ENCODE measurements around the gene ZNF521.

Gene ZNF521

GRCh38 chr18:25335676-25336075 lies 16.3 kb downstream of the ZNF521 start:
- no peak for DNase-seq (ENCODE audit: low read depth)

- no peak for DNase-seq (ENCODE audit: low read depth)
Observed at GRCh38 chr18:25335062-25335461, 16.9 kb downstream of the ZNF521 start.

DNA sequence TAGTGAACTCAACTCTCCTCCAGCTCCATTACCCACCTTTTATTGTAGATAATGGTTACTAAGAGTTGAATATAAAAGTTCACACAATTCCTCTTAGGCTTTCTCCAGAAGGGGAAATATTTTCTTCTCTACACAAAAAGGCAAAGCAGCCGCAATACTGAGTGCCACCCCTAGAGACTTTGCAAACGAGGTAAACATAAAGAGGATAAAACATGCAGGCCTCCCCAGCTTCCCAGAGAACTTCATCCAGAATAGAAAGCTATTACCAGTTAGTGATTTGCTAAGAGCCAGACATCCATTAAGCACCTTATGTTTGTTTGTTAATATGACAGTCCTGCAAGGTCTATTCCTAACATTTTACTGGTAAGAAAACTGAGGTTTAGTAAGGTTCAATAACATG lies 17.4 kb downstream of the ZNF521 start:
- DNase-seq (ENCODE audit: low read depth), result no peak

DNA sequence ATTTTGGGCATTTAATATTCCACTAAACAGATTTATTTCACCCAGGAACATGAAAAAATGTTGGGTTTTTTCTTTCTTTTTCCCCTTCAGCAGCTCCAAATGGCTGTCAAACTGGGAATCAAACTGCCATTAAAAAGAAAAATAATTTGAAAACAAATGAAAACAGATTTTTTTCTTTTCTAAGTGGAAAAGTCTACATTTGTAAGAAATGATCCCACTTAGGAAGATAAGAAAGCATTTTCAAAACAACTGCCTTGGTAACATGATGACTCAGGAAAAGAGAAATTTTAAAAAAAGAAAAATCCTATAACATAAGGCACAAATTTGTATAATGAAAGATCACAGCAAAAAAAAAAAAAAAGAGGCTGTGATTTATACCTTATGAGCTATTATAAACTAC lies 20.0 kb downstream of the ZNF521 start:
- no peak for DNase-seq (ENCODE audit: low read depth)

GRCh38 chr18:25329783-25330182 lies 22.2 kb downstream of the ZNF521 start:
- no peak for DNase-seq (ENCODE audit: low read depth)

DNA sequence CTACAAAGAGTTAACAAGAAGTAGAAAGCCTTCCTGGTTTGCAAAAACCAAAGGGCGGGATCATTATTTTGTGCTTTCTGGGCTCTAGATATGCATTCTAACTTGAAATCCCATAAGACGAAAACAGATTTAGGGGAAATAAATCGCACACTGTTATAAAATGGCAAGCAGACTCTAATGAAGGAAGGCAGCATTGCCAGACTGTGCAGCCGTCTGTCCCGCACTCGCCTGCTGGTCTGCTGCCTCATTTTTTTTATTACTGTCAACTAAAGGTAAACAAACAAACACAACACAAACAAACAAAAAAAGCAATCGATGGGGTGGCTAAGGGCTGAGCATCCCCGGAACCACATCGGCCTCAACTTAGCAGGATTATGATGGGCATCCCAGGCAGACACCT lies 24.4 kb downstream of the ZNF521 start:
- no peak for DNase-seq (ENCODE audit: low read depth)

DNA sequence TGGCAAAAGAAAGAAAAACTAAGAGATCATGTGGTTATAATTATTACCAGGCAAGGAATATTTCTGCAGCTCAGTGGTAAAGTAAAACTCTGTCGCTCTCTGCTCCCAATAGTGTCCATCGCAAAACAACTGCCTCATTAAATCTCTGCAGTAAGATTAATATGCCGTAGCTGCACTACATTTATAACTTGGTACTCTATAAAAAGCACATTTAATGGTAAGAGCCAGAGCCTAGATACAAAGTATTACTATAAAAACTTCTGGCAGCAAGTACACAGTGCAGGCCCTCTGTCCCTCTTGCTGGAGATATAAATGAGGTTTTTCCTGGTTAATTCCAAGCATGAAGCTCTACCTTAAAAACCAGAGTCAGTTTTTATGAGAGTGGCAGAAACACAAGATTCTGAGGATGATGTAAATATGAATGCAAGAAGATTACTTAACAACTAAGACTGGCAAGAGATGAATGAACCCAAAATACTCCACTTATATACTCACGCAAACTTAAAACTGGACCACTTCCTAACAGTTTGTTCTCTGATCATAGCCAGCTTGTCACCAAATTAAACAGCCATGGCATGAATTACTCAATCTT lies 25.5 kb downstream of the ZNF521 start:
- DNase-seq (ENCODE audit: low read depth), result no peak

DNA sequence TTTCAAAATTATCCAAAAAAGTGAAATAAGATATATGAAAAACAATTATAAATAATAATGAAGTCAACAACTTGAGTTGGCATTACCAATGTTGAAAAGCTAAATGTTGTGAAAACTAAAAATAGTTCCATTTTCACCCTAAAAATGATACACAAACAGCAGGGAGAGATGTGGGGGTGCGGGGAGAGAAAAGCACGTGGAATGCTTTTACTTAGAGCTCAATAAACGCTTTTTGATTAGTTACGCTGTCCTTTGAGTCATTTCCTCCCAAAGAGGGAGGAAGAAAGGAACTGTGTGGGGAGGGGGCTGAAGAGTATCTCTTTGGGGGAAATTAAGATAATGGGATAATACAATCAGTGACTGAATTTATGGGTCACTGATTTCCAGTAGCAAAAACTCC lies 29.2 kb downstream of the ZNF521 start:
- no peak for DNase-seq (ENCODE audit: low read depth)

DNA sequence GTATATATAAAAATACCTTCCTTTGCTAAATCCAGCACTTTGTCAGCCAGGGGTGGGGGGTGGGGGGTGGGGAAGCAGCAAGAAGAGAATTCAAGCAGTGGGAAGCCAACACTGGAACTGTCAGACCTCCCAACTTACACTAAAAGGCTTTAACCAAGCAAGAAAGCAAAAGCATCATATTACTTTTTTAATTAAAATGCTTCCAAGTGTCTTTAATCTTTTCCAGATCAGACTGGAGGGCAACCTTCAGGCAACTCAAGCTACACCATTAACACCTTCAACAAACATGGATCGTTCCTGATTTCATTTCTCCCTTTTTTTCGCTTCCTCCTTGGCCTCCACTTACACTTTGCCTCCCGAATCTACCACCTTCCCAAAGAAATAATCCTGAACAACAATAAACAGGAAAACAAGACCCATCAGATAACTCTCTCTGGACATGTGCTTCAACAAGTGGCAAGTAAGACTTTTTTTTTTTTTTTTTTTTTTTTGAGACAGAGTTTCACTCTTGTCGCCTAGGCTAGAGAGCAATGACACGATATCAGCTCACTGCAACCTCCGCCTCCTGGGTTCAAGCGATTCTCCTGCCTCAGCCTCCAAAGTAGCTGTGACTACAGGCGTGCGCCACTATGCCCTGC lies 35.5 kb downstream of the ZNF521 start:
- DNase-seq (ENCODE audit: low read depth), result no peak

GRCh38 chr18:25314838-25315190 lies 37.2 kb downstream of the ZNF521 start:
- no peak for DNase-seq (ENCODE audit: low read depth)

DNA sequence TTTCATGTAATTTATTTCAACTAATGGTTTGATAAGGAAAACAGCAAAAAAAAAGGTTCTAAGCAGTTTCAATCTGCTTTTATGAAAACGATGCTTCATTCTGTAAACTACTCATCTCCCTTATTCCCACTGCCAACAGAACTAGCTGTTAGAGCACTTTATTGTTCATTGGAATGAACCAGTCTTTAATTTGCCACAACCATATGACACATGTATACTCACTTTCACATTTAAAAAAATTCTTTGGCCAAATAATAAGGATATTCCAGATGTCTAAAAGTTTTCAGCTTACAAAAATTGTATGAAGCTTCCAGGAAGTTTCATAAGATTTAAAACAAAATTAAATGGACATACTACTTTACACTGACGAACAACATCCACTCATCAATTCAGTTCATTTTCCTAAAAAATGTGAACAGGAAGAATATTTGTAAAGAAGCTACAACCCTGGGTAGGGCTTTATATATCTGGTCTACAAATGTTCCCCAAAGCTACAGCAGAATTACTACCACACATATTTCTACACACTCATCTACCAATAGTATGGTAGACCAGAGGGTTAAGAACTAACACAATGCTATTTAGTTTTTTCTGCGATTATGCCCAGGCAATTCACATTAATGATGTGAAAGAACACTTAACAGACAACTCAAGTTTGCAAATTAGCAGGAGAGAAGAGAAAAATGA lies 37.7 kb downstream of the ZNF521 start:
- no peak for DNase-seq (ENCODE audit: low read depth)

GRCh38 chr18:25313268-25313667 lies 38.7 kb downstream of the ZNF521 start:
- no peak for DNase-seq (ENCODE audit: low read depth)

DNA sequence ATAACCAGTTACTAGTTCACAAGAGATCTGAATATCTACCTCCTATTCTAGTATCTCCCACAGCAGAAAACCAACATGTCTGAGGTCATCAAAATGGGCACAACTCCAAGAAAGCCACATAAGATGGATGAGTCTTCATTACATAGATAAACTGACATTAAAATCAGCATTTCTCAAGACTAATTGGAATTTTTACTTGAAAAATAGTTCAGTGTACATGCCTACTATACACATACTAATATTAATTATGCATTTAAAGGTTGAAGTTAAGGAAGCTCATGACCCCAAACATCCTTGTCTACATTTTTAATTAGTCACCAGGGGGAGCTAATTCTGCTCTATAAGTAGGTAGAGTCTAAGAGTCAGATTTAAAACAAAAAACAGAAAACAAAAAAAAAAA lies 41.9 kb downstream of the ZNF521 start:
- DNase-seq (ENCODE audit: low read depth), result no peak

- DNase-seq (ENCODE audit: low read depth), result no peak
Observed at GRCh38 chr18:25308381-25308780, 43.6 kb downstream of the ZNF521 start.

GRCh38 chr18:25307192-25307591 lies 44.8 kb downstream of the ZNF521 start:
- DNase-seq (ENCODE audit: low read depth), result no peak

- DNase-seq (ENCODE audit: low read depth), result no peak
Observed at GRCh38 chr18:25306671-25307070, 45.3 kb downstream of the ZNF521 start.

- DNase-seq (ENCODE audit: low read depth), result no peak
Observed at GRCh38 chr18:25305584-25305983, 46.4 kb downstream of the ZNF521 start.

DNA sequence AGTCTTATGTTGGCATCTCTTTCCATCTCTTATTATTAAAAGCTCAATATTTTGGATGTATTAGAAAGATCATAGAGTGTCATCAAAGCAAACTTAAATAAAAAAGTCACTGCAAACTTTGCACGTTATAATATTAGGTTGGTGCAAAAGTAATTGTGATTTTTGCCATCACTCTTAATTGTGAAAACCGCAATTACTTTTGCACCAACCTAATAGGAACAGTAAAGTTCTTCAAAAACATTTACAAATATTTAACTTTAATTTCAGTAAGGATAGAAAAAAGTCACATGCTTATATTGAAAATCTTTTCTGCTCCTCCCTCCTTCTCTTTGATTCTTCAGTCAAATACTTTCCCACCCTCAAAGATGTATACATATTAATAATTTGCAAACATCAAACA lies 51.5 kb downstream of the ZNF521 start:
- no peak for DNase-seq (ENCODE audit: low read depth)

DNA sequence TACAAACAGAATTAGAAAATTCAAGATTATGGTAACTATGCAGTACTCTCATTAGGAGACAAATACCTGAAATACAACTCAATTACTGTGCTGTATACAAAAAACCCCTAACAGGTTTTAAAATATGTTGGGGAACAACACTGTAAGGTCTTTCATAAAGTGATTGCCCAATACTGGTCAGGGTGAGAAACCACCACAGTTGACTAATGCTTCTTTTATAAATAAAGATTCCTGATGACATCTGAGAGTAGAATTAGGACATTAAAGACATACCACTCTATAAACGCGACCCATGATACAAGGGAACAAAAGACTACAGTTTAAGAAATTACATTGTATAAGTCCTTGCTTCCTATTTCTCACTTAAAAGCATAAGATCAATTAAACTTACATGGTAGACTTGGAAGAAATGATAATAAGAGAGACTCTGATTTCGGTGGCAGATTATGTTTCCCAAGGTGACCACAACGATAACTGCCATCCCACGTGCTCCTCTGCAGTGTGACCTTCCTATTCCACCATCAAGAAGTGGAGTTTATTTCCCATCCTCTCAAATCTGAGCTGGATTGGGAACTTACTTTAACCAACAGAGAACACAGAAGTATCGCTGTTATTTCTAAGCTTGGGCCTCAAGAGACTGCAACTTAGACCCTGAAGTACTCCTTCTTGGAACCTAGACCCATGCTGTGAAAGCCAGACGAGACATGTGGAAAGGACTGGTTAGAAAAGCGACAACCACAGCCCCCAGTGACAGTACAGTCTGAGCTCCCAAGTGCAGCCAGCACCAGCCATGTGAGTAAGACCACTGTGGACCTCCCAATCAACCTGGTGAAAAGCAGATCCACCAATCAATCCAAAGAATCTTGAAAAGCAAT lies 52.3 kb downstream of the ZNF521 start:
- no peak for DNase-seq (ENCODE audit: low read depth)

GRCh38 chr18:25298853-25299274 lies 53.1 kb downstream of the ZNF521 start:
- no peak for DNase-seq (ENCODE audit: low read depth)

- no peak for DNase-seq (ENCODE audit: low read depth)
Observed at GRCh38 chr18:25295624-25296138, 56.3 kb downstream of the ZNF521 start.

DNA sequence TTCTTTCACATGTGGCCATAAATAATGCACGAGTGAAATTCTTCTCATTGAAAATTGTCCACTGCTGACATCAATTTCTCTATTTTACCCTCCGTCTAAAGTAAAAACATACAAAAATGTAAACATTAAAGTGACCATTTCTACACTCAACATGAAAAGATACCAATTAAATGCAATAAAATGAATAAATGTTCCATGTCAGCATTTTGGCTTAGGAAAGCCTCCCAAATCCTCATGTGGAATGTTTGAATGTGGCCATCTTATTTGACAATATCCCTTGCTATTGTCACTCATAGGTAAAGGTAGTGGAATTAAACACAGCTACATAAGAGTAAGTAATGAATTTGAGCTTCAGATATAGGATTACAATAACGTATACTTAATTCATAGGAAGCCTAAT lies 60.8 kb downstream of the ZNF521 start:
- no peak for DNase-seq (ENCODE audit: low read depth)
